ENCODE results near the gene CEP135. TPM values are rescaled to one million over a fixed set of nuclear protein-coding genes. Genes with fewer than 3 reads are reported as not detected.
A peak's percentile ranks its signal among the peaks of the same experiment; 100 is the strongest.

The CEP135 gene
- total RNA-seq (2014; rRNA removed): 14.8 and 19.1 TPM in 2 replicates
- percentile 76 among the genes with signal in this experiment for Bru-seq, nascent RNA
- BruChase-seq, experiment 1, labeled RNA remaining after a 6-hour chase: percentile 74 among the genes with signal in this experiment
- percentile 67 among the genes with signal in this experiment for BruChase-seq, experiment 2, labeled RNA remaining after a 2-hour chase
- long read RNA-seq, full-length matches to known transcripts: 4 of 12 reads
- long read RNA-seq, partial matches to known transcripts: 2 of 12 reads
- long read RNA-seq, other reads (novel, unspliced or antisense): 6 of 12 reads

- peak; percentile 96 for DNase-seq
- peaks cover 4% of the 10 kb centered on the region for H3F3A ChIP-seq (ENCODE audit: low read length, unreplicated experiment)
- H3K9ac ChIP-seq (ENCODE audit: low read length): peak within 1 kb of the TSS; percentile 92
- no peaks in the 10 kb centered on the region for H3K9me2 ChIP-seq (replicated peaks; ENCODE audit: low read length)
- ATAC-seq: peak; percentile 76
- intact Hi-C loops (cut with micrococcal nuclease): loop anchor here (1.0 to 10.0 kb wide), 8 partner anchors 28 to 436 kb away; partner anchors contain the start of genes AASDH and EXOC1
- ChIA-PET CTCF (interaction anchor here (0.5 to 1.2 kb wide), 6 partner anchors 8 to 569 kb away, joined by 3 to 4 read pairs (median 4); no protein-coding TSS in a partner anchor), POLR2A (ENCODE audit: unreplicated experiment) (interaction anchor here (0.5 to 0.9 kb wide), 12 partner anchors 8 to 915 kb away, joined by 3 to 23 read pairs (median 8); partner anchors contain the start of gene PAICS)
- no peaks in the 10 kb centered on the region for H3K27me3 ChIP-seq (ENCODE audit: low read length)
- BruUV-seq (replicated peaks): no TSS peak
- H2AFZ ChIP-seq (ENCODE audit: low read length): peak within 1 kb of the TSS; percentile 92
- peaks cover 33% of the 10 kb centered on the region for H3K79me2 ChIP-seq (ENCODE audit: low read length)
- H3K36me3 ChIP-seq (ENCODE audit: low read depth, low read length): peaks cover 12% of the 10 kb centered on the region; the same call in 1 of the 2 replicates
- H3K9me3 ChIP-seq (ENCODE audit: low read length): no peaks in the 10 kb centered on the region
- peak within 1 kb of the TSS; percentile 93 for H3K27ac ChIP-seq (ENCODE audit: low read length)
- TF ChIP-seq EZH2phosphoT487 (IDR thresholded peaks at IDR 0.05; ENCODE audit: borderline replicate concordance, low read length) (no peak), CTCF (conservative IDR thresholded peaks at IDR 0.05; ENCODE audit: low read depth, low read length) (peak; percentile 97)
- H4K20me1 ChIP-seq (ENCODE audit: low read length): no peaks in the 10 kb centered on the region
- peak within 1 kb of the TSS; percentile 81 for H3K4me3 ChIP-seq (ENCODE audit: low read length)
- peak within 1 kb of the TSS; percentile 96 for H3K4me2 ChIP-seq (ENCODE audit: low read length)
- peaks cover 30% of the 10 kb centered on the region for H3K4me1 ChIP-seq (ENCODE audit: insufficient read depth, low read length)
Observed at GRCh38 chr4:55948726-55949481, at the start of gene CEP135. CEP135 (plus strand) TSS chr4:55948945; CDS start chr4:55952131, 3,186 bp downstream.

GRCh38 chr4:55902677-55903076 lies 46.1 kb upstream of the CEP135 start:
- intact Hi-C loops (cut with micrococcal nuclease): no loop called here
- Histone ChIP-seq H2AFZ (ENCODE audit: low read length) (no peak overlapping the region), H3K36me3 (ENCODE audit: low read depth, low read length) (peaks cover 12% of the 10 kb centered on the region; the same call in 1 of the 2 replicates), H3K27ac (ENCODE audit: low read length) (no peak overlapping the region), H3K4me3 (ENCODE audit: low read length) (no peak overlapping the region), H3K9me2 (replicated peaks; ENCODE audit: low read length) (no peaks in the 10 kb centered on the region), H3K27me3 (ENCODE audit: low read length) (no peaks in the 10 kb centered on the region), H3K9me3 (ENCODE audit: low read length) (no peaks in the 10 kb centered on the region), H3K9ac (ENCODE audit: low read length) (no peak overlapping the region), H4K20me1 (ENCODE audit: low read length) (no peaks in the 10 kb centered on the region), H3F3A (ENCODE audit: low read length, unreplicated experiment) (peaks cover 4% of the 10 kb centered on the region), H3K4me2 (ENCODE audit: low read length) (no peak overlapping the region), H3K79me2 (ENCODE audit: low read length) (no peaks in the 10 kb centered on the region), H3K4me1 (ENCODE audit: insufficient read depth, low read length) (peaks cover 17% of the 10 kb centered on the region)
- BruUV-seq (replicated peaks): no TSS peak
- TF ChIP-seq EZH2phosphoT487 (IDR thresholded peaks at IDR 0.05; ENCODE audit: borderline replicate concordance, low read length): no peak
- ChIA-PET CTCF (no interaction called here), POLR2A (ENCODE audit: unreplicated experiment) (no interaction called here)
- no peak for DNase-seq
- ATAC-seq: no peak

- H3K4me2 ChIP-seq (ENCODE audit: low read length): no peak overlapping the region
- no peaks in the 10 kb centered on the region for H3K9me3 ChIP-seq (ENCODE audit: low read length)
- H3K27me3 ChIP-seq (ENCODE audit: low read length): no peaks in the 10 kb centered on the region
- H3K9ac ChIP-seq (ENCODE audit: low read length): no peak overlapping the region
- DNase-seq (no peak), ATAC-seq (no peak)
- no peak overlapping the region for H2AFZ ChIP-seq (ENCODE audit: low read length)
- BruUV-seq (replicated peaks): no TSS peak
- peaks cover 4% of the 10 kb centered on the region for H3F3A ChIP-seq (ENCODE audit: low read length, unreplicated experiment)
- H3K79me2 ChIP-seq (ENCODE audit: low read length): no peaks in the 10 kb centered on the region
- ChIA-PET POLR2A (ENCODE audit: unreplicated experiment) (no interaction called here), CTCF (no interaction called here)
- H4K20me1 ChIP-seq (ENCODE audit: low read length): no peaks in the 10 kb centered on the region
- peaks cover 12% of the 10 kb centered on the region; the same call in 1 of the 2 replicates for H3K36me3 ChIP-seq (ENCODE audit: low read depth, low read length)
- intact Hi-C loops (cut with micrococcal nuclease): no loop called here
- no peak for TF ChIP-seq EZH2 (IDR thresholded peaks at IDR 0.05; ENCODE audit: low read length, unreplicated experiment)
- no peak for TF ChIP-seq EZH2phosphoT487 (IDR thresholded peaks at IDR 0.05; ENCODE audit: borderline replicate concordance, low read length)
- TF ChIP-seq CTCF (conservative IDR thresholded peaks at IDR 0.05; ENCODE audit: low read depth, low read length): no peak
- H3K9me2 ChIP-seq (replicated peaks; ENCODE audit: low read length): no peaks in the 10 kb centered on the region
- H3K27ac ChIP-seq (ENCODE audit: low read length): no peak overlapping the region
- peaks cover 17% of the 10 kb centered on the region for H3K4me1 ChIP-seq (ENCODE audit: insufficient read depth, low read length)
- H3K4me3 ChIP-seq (ENCODE audit: low read length): no peak overlapping the region
Observed at GRCh38 chr4:55903577-55903976, 45.2 kb upstream of the CEP135 start.

All from PC-3 (cell line).